IMR-90 (cell line): ENCODE data around the gene GH1. TPM values are rescaled to one million over a fixed set of nuclear protein-coding genes. Genes with fewer than 3 reads are reported as not detected.

ENCODE experiments used
- ATAC-seq: fragments of 200-7000 bp; cut with Tn5 transposase; 2 replicates; pipeline ENCODE4 v1.9.1; 2020; ENCODE audit warnings: low read depth, mild to moderate bottlenecking, moderate library complexity
- BruUV-seq: library from RNA; stranded (reverse); fragments of 400-500 nt; replicated peaks from 2 replicates; lab custom pipeline; 2021; lab: Mats Ljungman, UMichigan
- CTCF ChIA-PET: fragments of 300-600 bp; formaldehyde crosslinking; extraction: SDS; loops from one replicate; lab custom pipeline; 2021; ENCODE audit warnings: antibody characterized with exemption; lab: Yijun Ruan, JAX
- POLR2A ChIA-PET: fragments of 300-600 bp; sonication (Branson Sonifier 250); formaldehyde crosslinking; loops from one replicate; lab custom pipeline; 2022; ENCODE audit warnings: antibody characterized with exemption; ENCODE audit not compliant: unreplicated experiment; lab: Charles Lee
- DNase-seq: peaks from one replicate; pipeline ENCODE4 v3.0.0; 2013
- H2AFZ ChIP-seq: replicated peaks from 2 replicates; pipeline ENCODE3; 2013; ENCODE audit warnings: low read length, mild to moderate bottlenecking; ENCODE audit not compliant: poor library complexity
- H2AK5ac ChIP-seq: 2 replicates; pipeline ENCODE4 v1.6.1; 2013; ENCODE audit warnings: low read depth, low read length, inconsistent platforms
- H2AK9ac ChIP-seq: replicated peaks from 2 replicates; pipeline ENCODE3; 2013; ENCODE audit warnings: mild to moderate bottlenecking, low read depth, low read length, moderate library complexity; ENCODE audit not compliant: poor library complexity
- H2BK120ac ChIP-seq: 2 replicates; pipeline ENCODE4 v1.6.1; 2013; ENCODE audit warnings: low read depth, low read length, inconsistent platforms
- H2BK15ac ChIP-seq: 3 replicates; pipeline ENCODE4 v1.6.1; 2013; ENCODE audit warnings: low read depth, low read length, inconsistent platforms
- H2BK20ac ChIP-seq: 2 replicates; pipeline ENCODE4 v1.6.1; 2013; ENCODE audit warnings: low read depth, mild to moderate bottlenecking, inconsistent platforms, low read length, moderate library complexity
- H2BK5ac ChIP-seq: 2 replicates; pipeline ENCODE4 v1.6.1; 2013; ENCODE audit warnings: mild to moderate bottlenecking, low read depth, low read length, inconsistent platforms; ENCODE audit not compliant: poor library complexity, severe bottlenecking
- H3K14ac ChIP-seq: replicated peaks from 2 replicates; pipeline ENCODE4 v1.6.1; 2013; ENCODE audit warnings: low read depth, low read length, inconsistent platforms
- H3K18ac ChIP-seq: 2 replicates; pipeline ENCODE4 v1.6.1; 2013; ENCODE audit warnings: low read depth, low read length, control low read depth
- H3K23ac ChIP-seq: 2 replicates; pipeline ENCODE4 v1.6.1; 2013; ENCODE audit warnings: low read depth, low read length, inconsistent platforms
- H3K27ac ChIP-seq: 2 replicates; pipeline ENCODE4 v1.5.1; 2013; ENCODE audit warnings: mild to moderate bottlenecking, control low read depth, low read length; ENCODE audit not compliant: insufficient read depth
- H3K27me3 ChIP-seq: 2 replicates; pipeline ENCODE4 v1.6.1; 2013; ENCODE audit warnings: low read length; ENCODE audit not compliant: control insufficient read depth, insufficient read depth
- H3K36me3 ChIP-seq: 2 replicates; pipeline ENCODE4 v1.6.1; 2013; ENCODE audit warnings: low read length, mixed read lengths; ENCODE audit not compliant: control insufficient read depth, insufficient read depth
- H3K4ac ChIP-seq: 2 replicates; pipeline ENCODE4 v1.6.1; 2013; ENCODE audit warnings: low read depth, low read length, inconsistent platforms
- H3K4me1 ChIP-seq: 2 replicates; pipeline ENCODE4 v1.6.1; 2013; ENCODE audit warnings: low read length, mixed read lengths; ENCODE audit not compliant: control insufficient read depth, insufficient read depth
- H3K4me2 ChIP-seq: 2 replicates; pipeline ENCODE4 v1.6.1; 2013; ENCODE audit warnings: low read depth, mild to moderate bottlenecking, control low read depth, low read length, moderate library complexity
- H3K4me3 ChIP-seq: 2 replicates; pipeline ENCODE4 v1.5.1; 2013; ENCODE audit warnings: low read depth, mild to moderate bottlenecking, control low read depth, low read length, moderate library complexity; ENCODE audit not compliant: insufficient read depth
- H3K56ac ChIP-seq: 2 replicates; pipeline ENCODE4 v1.6.1; 2013; ENCODE audit warnings: low read length, inconsistent platforms; ENCODE audit not compliant: insufficient read depth; ENCODE audit errors: extremely low read depth
- H3K79me1 ChIP-seq, 2 experiments: 2 replicates each; pipeline ENCODE4 v1.6.1; 2013; ENCODE audit warnings: low read length in 2 of 2, inconsistent platforms in 1 of 2, low read depth in 1 of 2
- H3K9ac ChIP-seq: 2 replicates; pipeline ENCODE4 v1.6.1; 2013; ENCODE audit warnings: low read depth, low read length, control low read depth
- H3K9me1 ChIP-seq: 2 replicates; pipeline ENCODE4 v1.6.1; 2013; ENCODE audit warnings: low read length, inconsistent platforms; ENCODE audit not compliant: insufficient read depth
- H3K9me3 ChIP-seq: 2 replicates; pipeline ENCODE4 v1.6.1; 2013; ENCODE audit warnings: low read length; ENCODE audit not compliant: control insufficient read depth, insufficient read depth
- H4K20me1 ChIP-seq: 2 replicates; pipeline ENCODE4 v1.6.1; 2013; ENCODE audit warnings: low read length, inconsistent platforms; ENCODE audit not compliant: insufficient read depth
- H4K5ac ChIP-seq: 2 replicates; pipeline ENCODE4 v1.6.1; 2013; ENCODE audit warnings: mild to moderate bottlenecking, low read depth, low read length, control low read depth
- H4K8ac ChIP-seq, 2 experiments: 2 replicates each; pipeline ENCODE4 v1.6.1; 2013; ENCODE audit warnings: low read depth in 2 of 2, low read length in 2 of 2, control low read depth in 1 of 2, inconsistent platforms in 1 of 2
- H4K91ac ChIP-seq: 2 replicates; pipeline ENCODE4 v1.6.1; 2013; ENCODE audit warnings: low read depth, low read length, inconsistent platforms; ENCODE audit not compliant: insufficient read depth
- MAZ ChIP-seq: IDR thresholded peaks from 2 replicates; pipeline ENCODE4 v1.6.1; 2012; ENCODE audit warnings: low read depth, mild to moderate bottlenecking, low read length, improper control_type of control experiment, moderate library complexity, borderline replicate concordance
- USF2 ChIP-seq: fragments of 150-350 bp; IDR thresholded peaks from 2 replicates; pipeline ENCODE4 v1.6.1; 2017; ENCODE audit warnings: mild to moderate bottlenecking, antibody characterized with exemption, low read length, low read depth
- WGBS, 2 experiments: methylation state at CpG; one replicate each; pipeline versions ENCODE4 v1.1.5 to v1.1.7; 2013; ENCODE audit warnings: missing lambda C conversion rate in 2 of 2; ENCODE audit not compliant: insufficient read length in 1 of 2; ENCODE audit errors: extremely low coverage in 2 of 2; 5-methylcytosine and 5-hydroxymethylcytosine counted together
- dilution Hi-C: fragments of 300-500 bp; cut with HindIII; formaldehyde crosslinking; loops from one replicate; pipeline ENCODE4 v1.14.3; 2018; ENCODE audit warnings: low sequenced_read_pairs; ENCODE audit not compliant: unreplicated experiment
- in situ Hi-C: fragments of 300-500 bp; cut with MboI; formaldehyde crosslinking; loops from 3 replicates; pipeline ENCODE4 v1.14.3; 2019; ENCODE audit warnings: low sequenced_read_pairs, inconsistent platforms, mixed read lengths
- intact Hi-C: fragments of 100-400 bp; cut with micrococcal nuclease; formaldehyde crosslinking; loops from 2 replicates; pipeline ENCODE4 v1.10.0; 2022
- polyA plus RNA-seq, 3 experiments: library from polyadenylated mRNA; depleted of rRNA; stranded (reverse); fragments of >200 nt; gene quantifications; 2 replicates each; pipeline ENCODE4 v1.2.3, GENCODE V29; 2012; ENCODE audit warnings: low replicate concordance in 1 of 3
- total RNA-seq: library from RNA; depleted of rRNA; stranded (reverse); fragments of >200 nt; gene quantifications from 2 replicates; pipeline ENCODE4 v1.2.3, GENCODE V29; 2012

Gene GH1
- total and polyA plus RNA-seq, 2 of the 4 experiments (the other 2 are of a cell fraction): not detected

GRCh38 chr17:63942309-63942985, 23.8 kb upstream of the GH1 start:
- no peak overlapping the region for H4K8ac ChIP-seq
- H3K4me3 ChIP-seq: no peak overlapping the region
- H4K91ac ChIP-seq: no peak overlapping the region
- H3K27ac ChIP-seq: no peak overlapping the region
- no peak overlapping the region for H3K9ac ChIP-seq
- H3K4me1 ChIP-seq: no peaks in the 10 kb centered on the region
- H2BK5ac ChIP-seq: no peak overlapping the region
- DNase-seq: no peak
- H2BK120ac ChIP-seq: no peak overlapping the region
- H3K56ac ChIP-seq: no peak overlapping the region
- H3K14ac ChIP-seq: no peak overlapping the region
- TF ChIP-seq MAZ (no peak), USF2 (no peak)
- no peak overlapping the region for H2AK9ac ChIP-seq
- no peak overlapping the region for H2AFZ ChIP-seq
- no peak overlapping the region for H3K4me2 ChIP-seq
- H2BK20ac ChIP-seq: no peak overlapping the region
- H3K18ac ChIP-seq: no peak overlapping the region
- intact Hi-C loops: no loop called here
- H3K36me3 ChIP-seq: no peaks in the 10 kb centered on the region
- ChIA-PET CTCF (no interaction called here), POLR2A (no interaction called here)
- no peaks in the 10 kb centered on the region; the same call in 1 of the 2 replicates for H3K9me3 ChIP-seq
- dilution Hi-C loops: no loop called here
- ATAC-seq: no peak
- no peak overlapping the region for H2AK5ac ChIP-seq
- H4K5ac ChIP-seq: no peak overlapping the region
- BruUV-seq: no TSS peak
- no peak overlapping the region for H3K23ac ChIP-seq
- 88% methylated on average over 11 of the region's 21 CpGs; no CpG with 5 or more reads in 1 of the 2 experiments for WGBS, 2 experiments
- H3K79me1 ChIP-seq: no peaks in the 10 kb centered on the region
- peaks cover 10% of the 10 kb centered on the region for H3K27me3 ChIP-seq
- H3K4ac ChIP-seq: no peak overlapping the region
- no peaks in the 10 kb centered on the region for H4K20me1 ChIP-seq
- in situ Hi-C loops: no loop called here
- no peak overlapping the region for H2BK15ac ChIP-seq
- no peaks in the 10 kb centered on the region for H3K9me1 ChIP-seq
